ENCODE measurements around the gene CDH12.

- TF ChIP-seq CTCF (IDR thresholded peaks at IDR 0.05): no peak
- no peak for TF ChIP-seq POLR2A (IDR thresholded peaks at IDR 0.05)
Observed at GRCh38 chr5:22348027-22348426, 505.1 kb downstream of the CDH12 start.

All from thyroid gland (tissue), 4 donors.